ENCODE data around the gene FGF1.

Gene FGF1

DNA sequence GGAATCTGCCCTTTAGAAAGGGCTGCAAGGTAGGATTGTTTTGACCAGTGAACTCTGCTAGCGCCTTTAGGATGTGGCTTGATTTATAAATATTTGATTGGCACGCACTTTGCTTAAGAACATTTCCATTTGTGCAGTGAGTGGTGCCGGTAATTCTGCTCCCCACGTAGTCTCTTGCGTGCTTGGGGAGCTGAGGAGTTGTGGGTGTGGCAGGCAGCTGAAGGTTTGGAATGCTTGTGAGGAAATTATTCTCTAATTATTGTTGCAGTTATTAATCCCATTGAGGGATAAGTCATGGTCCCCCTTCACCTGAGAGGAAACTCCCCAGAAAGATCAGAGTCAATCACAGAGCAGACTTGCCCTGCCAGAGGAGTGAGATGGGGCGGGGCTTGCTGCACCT lies 76.7 kb downstream of the FGF1 start:
- Histone ChIP-seq H3K4me3 (ENCODE audit: low read depth, low read length) (no peak overlapping the region), H3K9me3 (no peaks in the 10 kb centered on the region), H3K36me3 (no peaks in the 10 kb centered on the region), H3K27me3 (no peaks in the 10 kb centered on the region), H3K4me1 (no peaks in the 10 kb centered on the region)
- DNase-seq: no peak
- TF ChIP-seq, protein P1, sequence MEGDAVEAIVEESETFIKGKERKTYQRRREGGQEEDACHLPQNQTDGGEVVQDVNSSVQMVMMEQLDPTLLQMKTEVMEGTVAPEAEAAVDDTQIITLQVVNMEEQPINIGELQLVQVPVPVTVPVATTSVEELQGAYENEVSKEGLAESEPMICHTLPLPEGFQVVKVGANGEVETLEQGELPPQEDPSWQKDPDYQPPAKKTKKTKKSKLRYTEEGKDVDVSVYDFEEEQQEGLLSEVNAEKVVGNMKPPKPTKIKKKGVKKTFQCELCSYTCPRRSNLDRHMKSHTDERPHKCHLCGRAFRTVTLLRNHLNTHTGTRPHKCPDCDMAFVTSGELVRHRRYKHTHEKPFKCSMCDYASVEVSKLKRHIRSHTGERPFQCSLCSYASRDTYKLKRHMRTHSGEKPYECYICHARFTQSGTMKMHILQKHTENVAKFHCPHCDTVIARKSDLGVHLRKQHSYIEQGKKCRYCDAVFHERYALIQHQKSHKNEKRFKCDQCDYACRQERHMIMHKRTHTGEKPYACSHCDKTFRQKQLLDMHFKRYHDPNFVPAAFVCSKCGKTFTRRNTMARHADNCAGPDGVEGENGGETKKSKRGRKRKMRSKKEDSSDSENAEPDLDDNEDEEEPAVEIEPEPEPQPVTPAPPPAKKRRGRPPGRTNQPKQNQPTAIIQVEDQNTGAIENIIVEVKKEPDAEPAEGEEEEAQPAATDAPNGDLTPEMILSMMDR (IDR thresholded peaks at IDR 0.05; ENCODE audit: low read depth, low read length): no peak

DNA sequence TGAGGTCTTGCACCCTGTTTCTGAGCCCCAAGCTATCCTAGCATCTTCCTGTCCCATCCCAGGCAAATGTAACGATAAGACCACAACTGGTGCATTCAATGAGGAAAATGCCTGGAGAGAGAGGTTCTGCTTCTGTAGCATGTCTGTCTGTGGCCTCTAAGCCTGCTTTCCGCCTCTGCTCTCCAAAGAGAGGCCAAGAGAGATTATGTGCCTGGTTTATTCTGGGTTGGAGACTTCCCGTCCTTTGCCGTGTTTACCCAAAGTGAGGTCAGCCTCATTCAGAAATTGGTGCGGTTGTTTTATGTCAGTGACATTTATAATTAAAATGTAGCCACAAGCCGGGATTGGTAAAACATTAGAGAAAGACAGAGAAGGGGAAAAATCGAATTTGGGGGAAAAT lies 77.8 kb downstream of the FGF1 start:
- no peaks in the 10 kb centered on the region for H3K9me3 ChIP-seq
- no peaks in the 10 kb centered on the region for H3K36me3 ChIP-seq
- H3K27me3 ChIP-seq: no peaks in the 10 kb centered on the region
- H3K4me1 ChIP-seq: no peaks in the 10 kb centered on the region
- no peak for DNase-seq
- H3K4me3 ChIP-seq (ENCODE audit: low read depth, low read length): no peak overlapping the region
- TF ChIP-seq, protein P1 (IDR thresholded peaks at IDR 0.05; ENCODE audit: low read depth, low read length): no peak

DNA sequence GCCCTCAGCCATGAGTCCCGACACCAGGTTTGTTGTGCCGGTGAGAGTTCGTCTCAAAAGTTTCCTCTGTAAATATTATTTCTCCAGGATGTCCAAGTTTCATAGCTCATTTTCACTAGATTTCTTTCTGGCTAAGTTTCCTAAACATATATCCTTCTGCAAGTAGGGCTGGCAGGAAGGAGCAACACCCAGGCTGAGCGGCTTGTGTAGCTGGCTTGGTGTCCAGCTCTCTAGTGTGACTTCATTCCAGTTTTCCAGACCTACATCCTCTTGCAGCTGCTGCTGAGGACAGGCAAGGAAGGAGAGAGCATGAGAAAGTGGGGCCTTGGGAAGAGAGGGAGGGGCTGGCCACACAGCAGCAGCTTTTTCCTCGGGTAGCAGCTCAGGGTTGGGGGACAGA lies 80.3 kb downstream of the FGF1 start:
- DNase-seq: no peak
- H3K4me1 ChIP-seq: peaks cover 2% of the 10 kb centered on the region; the same call in 1 of the 2 replicates
- no peak overlapping the region for H3K4me3 ChIP-seq (ENCODE audit: low read depth, low read length)
- TF ChIP-seq, protein P1 (IDR thresholded peaks at IDR 0.05; ENCODE audit: low read depth, low read length): no peak
- H3K27me3 ChIP-seq: no peaks in the 10 kb centered on the region
- H3K9me3 ChIP-seq: no peaks in the 10 kb centered on the region
- no peaks in the 10 kb centered on the region for H3K36me3 ChIP-seq

DNA sequence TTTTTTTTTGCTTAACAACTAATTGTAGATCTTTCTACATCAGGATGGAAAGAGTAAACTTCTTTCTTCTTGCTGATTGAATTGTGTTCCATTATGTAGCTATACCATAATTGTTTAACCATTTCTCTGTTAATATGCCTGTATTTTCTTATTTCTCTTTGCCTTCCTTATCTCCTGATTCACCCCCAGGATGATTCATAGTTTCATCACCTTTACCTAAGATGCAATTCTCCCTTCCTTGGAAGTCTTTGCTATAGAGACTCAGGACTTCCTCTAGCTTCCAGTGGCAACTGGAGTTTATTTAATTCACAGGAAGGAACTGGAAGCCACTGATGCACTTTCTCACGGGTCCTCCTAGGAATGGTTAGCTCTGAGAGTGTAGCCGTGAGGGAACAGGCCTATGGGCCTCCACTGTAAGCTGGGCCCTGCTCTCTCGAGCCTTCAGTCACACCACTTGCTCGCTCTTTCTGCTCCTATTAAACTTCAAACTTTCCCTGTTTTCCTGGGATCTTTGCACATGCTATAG lies 83.1 kb downstream of the FGF1 start:
- DNase-seq: no peak
- H3K27me3 ChIP-seq: no peaks in the 10 kb centered on the region
- H3K36me3 ChIP-seq: no peaks in the 10 kb centered on the region
- TF ChIP-seq, protein P1 (IDR thresholded peaks at IDR 0.05; ENCODE audit: low read depth, low read length): no peak
- H3K4me1 ChIP-seq: peaks cover 2% of the 10 kb centered on the region; the same call in 1 of the 2 replicates
- H3K4me3 ChIP-seq (ENCODE audit: low read depth, low read length): no peak overlapping the region
- no peaks in the 10 kb centered on the region for H3K9me3 ChIP-seq

DNA sequence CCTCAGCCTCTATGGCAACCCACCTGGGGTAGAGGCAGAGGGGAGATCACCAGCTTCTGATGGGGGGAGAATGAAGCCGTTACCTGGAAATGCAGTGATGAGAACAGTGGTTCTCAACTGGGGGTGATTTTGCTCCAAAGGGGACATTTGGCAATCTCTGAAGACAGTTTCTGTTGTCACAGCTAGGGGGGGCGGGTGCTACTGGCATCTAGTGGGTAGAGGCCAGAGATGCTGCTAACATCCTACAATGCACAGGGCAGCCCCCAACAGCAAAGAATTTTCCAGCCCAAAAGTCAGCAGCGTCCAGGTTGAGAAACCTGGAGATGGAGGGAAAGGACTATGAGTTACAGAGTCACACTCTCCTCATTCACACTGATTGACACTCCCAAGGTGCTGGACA lies 84.5 kb downstream of the FGF1 start:
- DNase-seq: peak; percentile 29
- Histone ChIP-seq H3K36me3 (no peaks in the 10 kb centered on the region), H3K4me1 (peaks cover 2% of the 10 kb centered on the region; the same call in 1 of the 2 replicates), H3K27me3 (no peaks in the 10 kb centered on the region), H3K9me3 (no peaks in the 10 kb centered on the region), H3K4me3 (ENCODE audit: low read depth, low read length) (no peak overlapping the region)
- TF ChIP-seq, protein P1 (IDR thresholded peaks at IDR 0.05; ENCODE audit: low read depth, low read length): peak; percentile 48

DNA sequence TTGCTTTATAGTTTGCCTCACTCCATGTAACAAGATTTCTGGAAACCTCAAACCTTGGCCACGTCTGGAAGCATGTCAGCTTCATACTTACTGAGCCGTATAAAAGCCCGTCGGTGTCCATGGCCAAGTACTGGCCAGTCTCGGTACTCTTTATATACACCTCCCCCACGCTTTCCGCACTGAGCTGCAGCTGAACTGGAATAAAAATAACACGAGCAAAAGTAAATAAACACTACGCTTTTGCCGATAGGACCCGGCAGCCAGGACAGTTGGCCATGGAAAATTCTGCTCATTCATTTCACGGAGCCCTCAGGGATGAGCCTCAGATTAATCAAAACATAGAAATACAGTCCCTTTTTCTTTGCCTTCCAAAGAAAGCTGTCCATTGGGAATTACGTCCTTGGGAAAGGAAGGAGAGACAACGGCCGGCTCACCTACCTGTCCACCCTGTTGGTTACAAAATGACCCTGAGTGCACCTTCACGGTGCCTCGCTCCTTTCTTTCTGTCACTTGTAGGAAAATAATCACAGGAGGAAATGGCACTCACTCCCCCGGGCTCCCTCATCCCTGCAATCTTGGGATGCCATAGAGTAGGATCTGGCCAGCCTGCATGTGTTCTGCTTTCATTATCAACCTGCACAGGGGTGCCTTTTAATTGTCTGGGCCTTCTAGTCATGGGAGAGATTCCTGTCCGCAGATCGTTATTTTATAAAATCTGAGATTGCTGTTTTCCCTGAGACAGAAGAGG lies 85.1 kb downstream of the FGF1 start:
- Histone ChIP-seq H3K36me3 (no peaks in the 10 kb centered on the region), H3K9me3 (no peaks in the 10 kb centered on the region), H3K4me3 (ENCODE audit: low read depth, low read length) (no peak overlapping the region), H3K4me1 (peaks cover 2% of the 10 kb centered on the region; the same call in 1 of the 2 replicates), H3K27me3 (no peaks in the 10 kb centered on the region)
- TF ChIP-seq, protein P1 (IDR thresholded peaks at IDR 0.05; ENCODE audit: low read depth, low read length): no peak
- no peak for DNase-seq

Data from BE2C (cell line).